Esophagus squamous epithelium (tissue), 4 donors: ENCODE results near the gene SMG7.

Experiments used
- POLR2A ChIP-seq, 4 donors: fragments of 450-650 bp; IDR thresholded peaks; one replicate each; pipeline ENCODE4 v1.6.1; 2017; ENCODE audit warnings: antibody characterized with exemption in 4 of 4, mild to moderate bottlenecking in 4 of 4, moderate library complexity in 3 of 4
- TF ChIP-seq, protein P1 (sequence below), 6 experiments: fragments of 450-650 bp in 4 of 6; fragments of 200-600 bp in 2 of 6; sonication (generic) in 2 of 6; IDR thresholded peaks; one replicate each; pipeline ENCODE4 v1.5.1; 2016 to 2019; ENCODE audit warnings: antibody characterized with exemption in 6 of 6, mild to moderate bottlenecking in 4 of 6, moderate library complexity in 4 of 6

- TF ChIP-seq POLR2A (IDR thresholded peaks at IDR 0.05), result no peak
- TF ChIP-seq, protein P1, sequence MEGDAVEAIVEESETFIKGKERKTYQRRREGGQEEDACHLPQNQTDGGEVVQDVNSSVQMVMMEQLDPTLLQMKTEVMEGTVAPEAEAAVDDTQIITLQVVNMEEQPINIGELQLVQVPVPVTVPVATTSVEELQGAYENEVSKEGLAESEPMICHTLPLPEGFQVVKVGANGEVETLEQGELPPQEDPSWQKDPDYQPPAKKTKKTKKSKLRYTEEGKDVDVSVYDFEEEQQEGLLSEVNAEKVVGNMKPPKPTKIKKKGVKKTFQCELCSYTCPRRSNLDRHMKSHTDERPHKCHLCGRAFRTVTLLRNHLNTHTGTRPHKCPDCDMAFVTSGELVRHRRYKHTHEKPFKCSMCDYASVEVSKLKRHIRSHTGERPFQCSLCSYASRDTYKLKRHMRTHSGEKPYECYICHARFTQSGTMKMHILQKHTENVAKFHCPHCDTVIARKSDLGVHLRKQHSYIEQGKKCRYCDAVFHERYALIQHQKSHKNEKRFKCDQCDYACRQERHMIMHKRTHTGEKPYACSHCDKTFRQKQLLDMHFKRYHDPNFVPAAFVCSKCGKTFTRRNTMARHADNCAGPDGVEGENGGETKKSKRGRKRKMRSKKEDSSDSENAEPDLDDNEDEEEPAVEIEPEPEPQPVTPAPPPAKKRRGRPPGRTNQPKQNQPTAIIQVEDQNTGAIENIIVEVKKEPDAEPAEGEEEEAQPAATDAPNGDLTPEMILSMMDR (IDR thresholded peaks at IDR 0.05), result no peak
Observed at GRCh38 chr1:183586455-183586854, 114.2 kb downstream of the SMG7 start.
